Measurements from ENCODE around the gene IFI44. TPM values are rescaled to one million over a fixed set of nuclear protein-coding genes. Genes with fewer than 3 reads are reported as not detected.

The IFI44 gene
- polyA plus RNA-seq, 4 donors: 11.1 to 20.8 (median 18.4) TPM

DNA sequence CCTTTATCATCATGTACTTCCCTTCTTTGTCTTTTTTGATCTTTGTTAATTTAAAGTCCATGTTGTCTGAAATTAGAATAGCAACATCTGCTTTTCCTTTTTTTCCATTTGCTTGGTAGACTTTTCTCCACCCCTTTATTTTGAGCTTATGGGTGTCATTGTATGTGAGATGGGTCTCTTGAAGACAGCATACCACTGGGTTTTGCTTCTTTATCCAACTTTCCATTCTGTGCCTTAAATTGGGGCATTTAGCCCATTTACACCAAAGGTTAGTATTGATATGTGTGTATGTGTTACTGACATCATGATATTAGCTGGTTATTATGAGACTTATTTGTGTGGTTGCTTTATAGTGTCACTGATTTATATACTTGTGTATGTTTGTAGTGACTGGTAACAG lies 50.2 kb downstream of the IFI44 start:
- no peak for DNase-seq (ENCODE audit: low read depth in 4 of 4, low spot score in 2 of 4)

DNA sequence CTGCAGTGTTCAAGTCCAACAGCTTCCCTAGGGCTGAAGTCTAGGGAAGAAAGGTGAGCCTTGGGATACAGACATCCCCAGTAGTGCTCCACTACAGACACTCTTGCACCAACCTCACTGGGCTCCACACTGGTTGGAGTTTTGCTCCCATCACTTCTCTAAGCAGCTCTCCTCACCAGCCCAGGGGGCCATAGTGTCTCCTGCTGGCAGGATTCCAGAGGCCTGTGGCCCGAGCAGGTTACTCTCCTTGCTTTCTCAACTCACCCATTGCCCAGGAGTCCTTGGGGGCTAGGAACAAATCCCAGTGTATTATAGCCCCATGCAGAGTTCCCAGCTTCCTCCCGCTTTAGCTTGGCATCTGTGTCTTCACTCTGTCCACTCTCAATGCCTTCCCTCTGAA lies 52.8 kb downstream of the IFI44 start:
- no peak for DNase-seq (ENCODE audit: low read depth in 4 of 4, low spot score in 2 of 4)

DNA sequence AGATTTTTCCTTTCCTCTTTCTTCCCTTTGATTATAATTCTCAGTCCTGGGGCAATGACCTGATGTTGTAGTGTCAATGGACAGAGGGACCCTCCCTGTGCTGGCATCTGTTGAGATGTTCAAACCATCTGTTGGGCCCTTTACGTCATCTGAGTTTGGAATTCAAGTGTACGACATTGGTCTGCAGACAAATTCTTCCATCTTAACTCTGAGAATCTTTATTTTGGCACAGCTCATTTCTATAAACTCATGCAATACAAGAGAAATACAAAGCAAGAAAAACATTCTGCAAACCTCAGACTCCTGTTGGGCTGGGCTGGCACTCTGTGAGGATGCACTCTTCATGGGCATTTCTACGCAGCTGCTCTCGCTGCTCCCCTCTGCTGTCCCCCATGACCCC lies 54.2 kb downstream of the IFI44 start:
- DNase-seq (ENCODE audit: low read depth in 4 of 4, low spot score in 2 of 4): no peak

DNA sequence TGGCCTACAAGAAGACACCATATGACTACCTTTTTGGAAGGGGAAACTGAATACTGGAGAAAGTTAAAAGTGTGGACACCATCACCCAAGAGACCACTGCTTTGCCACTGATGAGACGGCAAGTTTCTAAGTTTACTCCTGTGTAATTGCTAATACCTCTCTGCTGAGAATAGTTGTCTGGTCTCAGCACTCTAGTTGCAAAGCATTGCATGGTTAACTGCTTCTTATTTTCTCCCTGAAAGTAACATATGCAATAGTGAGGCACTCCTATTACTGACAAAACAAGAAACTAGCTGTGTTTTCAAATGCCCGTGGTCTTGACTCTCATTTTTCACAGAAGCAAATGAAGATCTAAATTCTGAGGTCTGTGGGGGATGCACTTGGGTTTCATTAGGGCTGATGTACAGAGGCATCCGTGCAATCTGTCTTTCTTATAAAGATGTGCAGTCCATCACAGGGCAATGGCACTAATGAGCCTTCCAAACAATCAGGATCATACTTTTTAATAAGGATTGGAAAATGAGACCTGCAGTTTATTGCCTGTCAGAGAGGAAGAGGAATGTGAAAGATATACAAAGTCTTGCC lies 62.9 kb downstream of the IFI44 start:
- peak in 1 of 4 donors; percentile 31 for DNase-seq (ENCODE audit: low read depth in 4 of 4, low spot score in 2 of 4)

DNA sequence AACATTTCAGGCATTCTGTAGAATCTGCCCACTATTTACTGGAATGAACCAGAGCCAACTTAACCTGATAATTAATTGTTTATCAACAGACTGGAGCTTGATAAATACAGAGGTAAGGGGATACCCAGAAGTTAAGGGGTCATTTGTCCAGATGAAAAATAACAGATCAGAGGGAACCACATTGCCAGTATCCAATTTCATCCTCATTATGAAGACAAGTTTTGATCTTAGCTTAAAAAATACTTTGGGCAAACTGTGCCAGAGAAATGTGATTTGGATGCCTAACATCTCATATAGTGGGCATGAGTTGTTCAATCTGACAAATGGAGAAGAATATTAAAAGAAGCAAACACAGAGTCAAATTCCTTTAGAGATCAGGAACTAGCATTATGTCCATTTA lies 63.7 kb downstream of the IFI44 start:
- DNase-seq (ENCODE audit: low read depth in 4 of 4, low spot score in 2 of 4): no peak

Other genes starting within 250 kb of the IFI44 start
- under 1 TPM; 0.17 to 0.33 (median 0.23) TPM for gene PTGFR, start 158.9 kb upstream of the IFI44 start, polyA plus RNA-seq (ENCODE audit: insufficient read length in 4 of 4)
- gene IFI44L, start 29.4 kb upstream of the IFI44 start, polyA plus RNA-seq (ENCODE audit: insufficient read length in 4 of 4): 1 to 10 TPM; 6.6 to 7.7 (median 6.9) TPM